Measurements from ENCODE around the gene PHOX2A.
"Not testable (repeated sequence)": the region's sequence is repeated elsewhere in the genome, so short reads cannot be mapped to it uniquely, and the experiment has no call there.

PHOX2A gene

GRCh38 chr11:72280037-72280436 lies 36.1 kb upstream of the PHOX2A start:
- TF ChIP-seq CTCF (IDR thresholded peaks at IDR 0.05; ENCODE audit: insufficient read depth, low read depth, low read length, missing control alignments), result no peak
- no peak for DNase-seq (ENCODE audit: low read depth)

GRCh38 chr11:72278905-72279304 lies 34.9 kb upstream of the PHOX2A start:
- no peak overlapping the region for H3K4me3 ChIP-seq (ENCODE audit: low read length)
- no peak for TF ChIP-seq CTCF (IDR thresholded peaks at IDR 0.05; ENCODE audit: insufficient read depth, low read depth, low read length, missing control alignments)
- DNase-seq (ENCODE audit: low read depth), result peak; percentile 13

More at GRCh38 chr11:72280037-72280436, 36.1 kb upstream of the PHOX2A start:
- no peak overlapping the region for H3K4me3 ChIP-seq (ENCODE audit: low read length)

- no peak overlapping the region for H3K4me3 ChIP-seq (ENCODE audit: low read length)
- DNase-seq (ENCODE audit: low read depth), result no peak
- no peak for TF ChIP-seq CTCF (IDR thresholded peaks at IDR 0.05; ENCODE audit: insufficient read depth, low read depth, low read length, missing control alignments)
These were observed 30.5 kb upstream of the PHOX2A start for GRCh38 chr11:72274435-72274834.

- DNase-seq (ENCODE audit: low read depth), result no peak
- no peak for TF ChIP-seq CTCF (IDR thresholded peaks at IDR 0.05; ENCODE audit: insufficient read depth, low read depth, low read length, missing control alignments)
- no peak overlapping the region for H3K4me3 ChIP-seq (ENCODE audit: low read length)
These were observed 28.0 kb upstream of the PHOX2A start for GRCh38 chr11:72271980-72272379.

GRCh38 chr11:72267956-72268617 lies 24.1 kb upstream of the PHOX2A start:
- DNase-seq (ENCODE audit: low read depth), result no peak
- no peak for TF ChIP-seq CTCF (IDR thresholded peaks at IDR 0.05; ENCODE audit: insufficient read depth, low read depth, low read length, missing control alignments)
- H3K4me3 ChIP-seq (ENCODE audit: low read length), result no peak overlapping the region

- not testable (repeated sequence) for H3K4me3 ChIP-seq (ENCODE audit: low read length); DNase-seq (ENCODE audit: low read depth)
These were observed 23.0 kb upstream of the PHOX2A start for GRCh38 chr11:72266960-72267359.

- no peak for DNase-seq (ENCODE audit: low read depth)
- TF ChIP-seq CTCF (IDR thresholded peaks at IDR 0.05; ENCODE audit: insufficient read depth, low read depth, low read length, missing control alignments), result no peak
- no peak overlapping the region for H3K4me3 ChIP-seq (ENCODE audit: low read length)
These were observed 22.0 kb upstream of the PHOX2A start for GRCh38 chr11:72265951-72266350.

All from epithelial cell of esophagus (primary cell).